Esophagus muscularis mucosa (tissue), 4 donors: ENCODE data around the gene POLR3C.
A peak's percentile ranks its signal among the peaks of the same experiment; 100 is the strongest.

Experiments used
- EP300 ChIP-seq: sonication (generic); formaldehyde crosslinking; IDR thresholded peaks from one replicate; pipeline ENCODE4 v1.6.1; 2017; ENCODE audit warnings: antibody characterized with exemption
- POLR2A ChIP-seq: fragments of 450-650 bp; IDR thresholded peaks from one replicate; pipeline ENCODE4 v1.6.1; 2017; ENCODE audit warnings: antibody characterized with exemption, moderate library complexity, mild to moderate bottlenecking, low read depth
- POLR2AphosphoS5 ChIP-seq, 2 donors: sonication (generic); formaldehyde crosslinking; IDR thresholded peaks; one replicate each; pipeline ENCODE4 v1.6.1; 2017; ENCODE audit warnings: antibody characterized with exemption in 2 of 2
- TF ChIP-seq, protein P1 (sequence below), 3 experiments: fragments of 200-600 bp in 2 of 3; fragments of 450-650 bp in 1 of 3; sonication (generic) in 2 of 3; IDR thresholded peaks; one replicate each; pipeline ENCODE4 v1.5.1; 2017 to 2019; ENCODE audit warnings: antibody characterized with exemption in 3 of 3, mild to moderate bottlenecking in 2 of 3, moderate library complexity in 1 of 3

DNA sequence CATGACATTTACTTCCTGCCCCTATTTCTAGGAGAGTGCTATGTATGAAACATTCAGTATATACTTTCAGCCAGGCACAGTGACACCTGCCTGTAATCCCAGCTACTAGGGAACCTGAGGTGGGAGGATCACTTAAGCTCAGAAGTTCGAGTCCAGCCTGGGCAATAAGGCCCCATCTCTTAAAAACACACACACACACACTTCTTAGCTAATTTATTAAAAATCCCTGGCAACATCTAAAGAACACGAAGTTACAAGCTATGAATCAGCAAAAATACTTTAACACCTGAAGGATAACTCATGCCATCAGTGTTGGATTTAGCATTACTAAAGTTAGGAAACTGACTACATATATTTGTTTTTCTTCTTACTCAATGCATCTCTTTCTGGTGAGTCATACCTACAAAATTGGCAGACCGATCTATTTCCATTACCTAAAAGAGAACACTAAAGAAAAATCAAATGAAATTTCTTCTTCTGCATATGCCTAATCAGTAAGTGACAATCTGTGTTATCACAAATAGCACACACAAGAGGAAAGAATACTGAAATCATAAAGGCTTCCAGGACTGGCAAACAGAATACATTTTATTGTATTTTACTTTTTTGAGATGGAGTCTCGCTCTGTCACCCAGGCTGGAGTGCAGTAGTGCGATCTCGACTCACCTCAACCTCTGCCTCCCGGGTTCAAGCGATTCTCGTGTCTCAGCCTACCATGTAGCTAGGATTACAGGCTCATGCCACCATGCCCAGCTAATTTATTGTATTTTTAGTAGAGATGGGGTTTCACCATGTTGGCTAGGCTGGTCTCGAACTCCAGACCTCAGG lies 41.5 kb upstream of the POLR3C start:
- TF ChIP-seq, protein P1, sequence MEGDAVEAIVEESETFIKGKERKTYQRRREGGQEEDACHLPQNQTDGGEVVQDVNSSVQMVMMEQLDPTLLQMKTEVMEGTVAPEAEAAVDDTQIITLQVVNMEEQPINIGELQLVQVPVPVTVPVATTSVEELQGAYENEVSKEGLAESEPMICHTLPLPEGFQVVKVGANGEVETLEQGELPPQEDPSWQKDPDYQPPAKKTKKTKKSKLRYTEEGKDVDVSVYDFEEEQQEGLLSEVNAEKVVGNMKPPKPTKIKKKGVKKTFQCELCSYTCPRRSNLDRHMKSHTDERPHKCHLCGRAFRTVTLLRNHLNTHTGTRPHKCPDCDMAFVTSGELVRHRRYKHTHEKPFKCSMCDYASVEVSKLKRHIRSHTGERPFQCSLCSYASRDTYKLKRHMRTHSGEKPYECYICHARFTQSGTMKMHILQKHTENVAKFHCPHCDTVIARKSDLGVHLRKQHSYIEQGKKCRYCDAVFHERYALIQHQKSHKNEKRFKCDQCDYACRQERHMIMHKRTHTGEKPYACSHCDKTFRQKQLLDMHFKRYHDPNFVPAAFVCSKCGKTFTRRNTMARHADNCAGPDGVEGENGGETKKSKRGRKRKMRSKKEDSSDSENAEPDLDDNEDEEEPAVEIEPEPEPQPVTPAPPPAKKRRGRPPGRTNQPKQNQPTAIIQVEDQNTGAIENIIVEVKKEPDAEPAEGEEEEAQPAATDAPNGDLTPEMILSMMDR (IDR thresholded peaks at IDR 0.05), result no peak
- TF ChIP-seq EP300 (no peak), POLR2A (no peak), POLR2AphosphoS5 (IDR thresholded peaks at IDR 0.05) (peak in 1 of 2 donors; percentile 47)
